ENCODE results near the gene STAP2. TPM values are rescaled to one million over a fixed set of nuclear protein-coding genes. Genes with fewer than 3 reads are reported as not detected.

STAP2 gene
- total and polyA plus RNA-seq, 9 of the 15 experiments (the other 6 are each of a cell fraction or from before 2014, with no cell fraction given), result 1.2 to 9.8 (median 4.5) TPM

DNA sequence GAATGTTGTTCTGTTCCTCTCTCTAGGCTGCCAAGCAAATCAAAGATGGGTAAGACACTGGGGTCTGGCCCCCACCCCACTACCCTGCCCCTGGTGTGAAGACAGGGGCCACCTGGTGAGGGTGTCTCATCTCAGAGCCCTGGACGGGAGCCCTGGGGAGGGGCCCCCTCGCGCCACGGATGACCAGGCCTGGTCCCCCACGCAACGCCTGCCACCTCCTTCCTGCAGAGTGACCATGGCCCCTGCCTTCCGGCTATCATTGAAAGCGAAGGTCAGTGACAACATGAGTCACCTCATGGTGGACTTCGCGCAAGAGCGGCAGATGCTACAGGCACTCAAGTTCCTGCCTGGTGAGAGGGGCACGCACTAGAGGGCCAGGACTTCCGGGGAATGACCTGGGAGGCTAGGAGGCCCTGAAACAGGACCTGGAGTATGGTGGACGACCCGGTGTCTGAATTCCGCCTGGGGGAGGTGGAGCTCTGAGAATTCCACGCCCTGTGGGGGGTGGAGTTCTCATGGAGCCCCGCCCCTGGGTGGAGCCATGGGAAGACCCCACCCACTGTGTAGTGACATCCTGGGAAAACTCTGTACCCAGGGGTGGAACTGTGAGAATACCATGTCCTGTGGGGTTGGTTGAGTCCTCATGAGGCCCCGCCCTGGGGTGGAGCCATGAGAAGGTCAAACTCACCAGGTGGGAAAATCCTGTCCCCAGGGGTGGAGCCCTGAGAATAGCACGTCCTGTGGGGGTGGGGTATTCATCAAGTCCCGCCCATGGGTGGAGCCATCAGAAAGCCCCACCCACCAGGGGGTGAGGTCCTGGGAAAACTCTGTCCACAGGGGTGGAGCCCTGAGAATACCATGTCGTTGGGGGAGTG is 28.1 kb downstream of the STAP2 start (continued):
- TF ChIP-seq RUNX1 (IDR thresholded peaks at IDR 0.05; ENCODE audit: low read depth) (no peak), ZNF699 (CRISPR knock-in tag; IDR thresholded peaks at IDR 0.05; ENCODE audit: insufficient replicate concordance) (no peak), SRSF7 (optimal IDR thresholded peaks at IDR 0.05; ENCODE audit: low read depth, low read length) (no peak), MTA1 (IDR thresholded peaks at IDR 0.05; ENCODE audit: borderline replicate concordance) (no peak), THRAP3 (IDR thresholded peaks at IDR 0.05; ENCODE audit: borderline replicate concordance) (no peak), HEY1 (CRISPR knock-in tag; IDR thresholded peaks at IDR 0.05; ENCODE audit: borderline replicate concordance) (no peak), ZNF143 (CRISPR knock-in tag; IDR thresholded peaks at IDR 0.05) (no peak), ZNF75A (CRISPR knock-in tag; IDR thresholded peaks at IDR 0.05) (peak; percentile 78), JUN (IDR thresholded peaks at IDR 0.05; ENCODE audit: borderline replicate concordance, low read depth, low read length) (peak; percentile 67; the same call in 1 of the 2 replicates), JUN (CRISPR knock-in tag; IDR thresholded peaks at IDR 0.05; ENCODE audit: borderline replicate concordance) (peak; percentile 47; the same call in 1 of the 2 replicates), ZNF644 (tag; IDR thresholded peaks at IDR 0.05; ENCODE audit: low read depth) (no peak), ZNF79 (CRISPR knock-in tag; IDR thresholded peaks at IDR 0.05; ENCODE audit: low read depth) (no peak), ZNF12 (CRISPR knock-in tag; IDR thresholded peaks at IDR 0.05) (no peak), POU5F1 (IDR thresholded peaks at IDR 0.05; ENCODE audit: borderline replicate concordance, low read depth, low read length, partially characterized antibody) (no peak)
- TF ChIP-seq, protein P1, sequence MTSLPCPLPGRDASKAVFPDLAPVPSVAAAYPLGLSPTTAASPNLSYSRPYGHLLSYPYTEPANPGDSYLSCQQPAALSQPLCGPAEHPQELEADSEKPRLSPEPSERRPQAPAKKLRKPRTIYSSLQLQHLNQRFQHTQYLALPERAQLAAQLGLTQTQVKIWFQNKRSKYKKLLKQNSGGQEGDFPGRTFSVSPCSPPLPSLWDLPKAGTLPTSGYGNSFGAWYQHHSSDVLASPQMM (CRISPR knock-in tag; IDR thresholded peaks at IDR 0.05), result no peak
- TF ChIP-seq, protein P2, sequence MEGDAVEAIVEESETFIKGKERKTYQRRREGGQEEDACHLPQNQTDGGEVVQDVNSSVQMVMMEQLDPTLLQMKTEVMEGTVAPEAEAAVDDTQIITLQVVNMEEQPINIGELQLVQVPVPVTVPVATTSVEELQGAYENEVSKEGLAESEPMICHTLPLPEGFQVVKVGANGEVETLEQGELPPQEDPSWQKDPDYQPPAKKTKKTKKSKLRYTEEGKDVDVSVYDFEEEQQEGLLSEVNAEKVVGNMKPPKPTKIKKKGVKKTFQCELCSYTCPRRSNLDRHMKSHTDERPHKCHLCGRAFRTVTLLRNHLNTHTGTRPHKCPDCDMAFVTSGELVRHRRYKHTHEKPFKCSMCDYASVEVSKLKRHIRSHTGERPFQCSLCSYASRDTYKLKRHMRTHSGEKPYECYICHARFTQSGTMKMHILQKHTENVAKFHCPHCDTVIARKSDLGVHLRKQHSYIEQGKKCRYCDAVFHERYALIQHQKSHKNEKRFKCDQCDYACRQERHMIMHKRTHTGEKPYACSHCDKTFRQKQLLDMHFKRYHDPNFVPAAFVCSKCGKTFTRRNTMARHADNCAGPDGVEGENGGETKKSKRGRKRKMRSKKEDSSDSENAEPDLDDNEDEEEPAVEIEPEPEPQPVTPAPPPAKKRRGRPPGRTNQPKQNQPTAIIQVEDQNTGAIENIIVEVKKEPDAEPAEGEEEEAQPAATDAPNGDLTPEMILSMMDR (IDR thresholded peaks at IDR 0.05 in 2 of 3, conservative IDR thresholded peaks at IDR 0.05 in 1 of 3; ENCODE audit: insufficient read depth in 2 of 3, low read depth in 1 of 3, low read length in 3 of 3), result no peak
- TF ChIP-seq, protein P3, sequence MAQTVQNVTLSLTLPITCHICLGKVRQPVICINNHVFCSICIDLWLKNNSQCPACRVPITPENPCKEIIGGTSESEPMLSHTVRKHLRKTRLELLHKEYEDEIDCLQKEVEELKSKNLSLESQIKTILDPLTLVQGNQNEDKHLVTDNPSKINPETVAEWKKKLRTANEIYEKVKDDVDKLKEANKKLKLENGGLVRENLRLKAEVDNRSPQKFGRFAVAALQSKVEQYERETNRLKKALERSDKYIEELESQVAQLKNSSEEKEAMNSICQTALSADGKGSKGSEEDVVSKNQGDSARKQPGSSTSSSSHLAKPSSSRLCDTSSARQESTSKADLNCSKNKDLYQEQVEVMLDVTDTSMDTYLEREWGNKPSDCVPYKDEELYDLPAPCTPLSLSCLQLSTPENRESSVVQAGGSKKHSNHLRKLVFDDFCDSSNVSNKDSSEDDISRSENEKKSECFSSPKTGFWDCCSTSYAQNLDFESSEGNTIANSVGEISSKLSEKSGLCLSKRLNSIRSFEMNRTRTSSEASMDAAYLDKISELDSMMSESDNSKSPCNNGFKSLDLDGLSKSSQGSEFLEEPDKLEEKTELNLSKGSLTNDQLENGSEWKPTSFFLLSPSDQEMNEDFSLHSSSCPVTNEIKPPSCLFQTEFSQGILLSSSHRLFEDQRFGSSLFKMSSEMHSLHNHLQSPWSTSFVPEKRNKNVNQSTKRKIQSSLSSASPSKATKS (CRISPR knock-in tag; IDR thresholded peaks at IDR 0.05), result no peak
- TF ChIP-seq, protein P4, sequence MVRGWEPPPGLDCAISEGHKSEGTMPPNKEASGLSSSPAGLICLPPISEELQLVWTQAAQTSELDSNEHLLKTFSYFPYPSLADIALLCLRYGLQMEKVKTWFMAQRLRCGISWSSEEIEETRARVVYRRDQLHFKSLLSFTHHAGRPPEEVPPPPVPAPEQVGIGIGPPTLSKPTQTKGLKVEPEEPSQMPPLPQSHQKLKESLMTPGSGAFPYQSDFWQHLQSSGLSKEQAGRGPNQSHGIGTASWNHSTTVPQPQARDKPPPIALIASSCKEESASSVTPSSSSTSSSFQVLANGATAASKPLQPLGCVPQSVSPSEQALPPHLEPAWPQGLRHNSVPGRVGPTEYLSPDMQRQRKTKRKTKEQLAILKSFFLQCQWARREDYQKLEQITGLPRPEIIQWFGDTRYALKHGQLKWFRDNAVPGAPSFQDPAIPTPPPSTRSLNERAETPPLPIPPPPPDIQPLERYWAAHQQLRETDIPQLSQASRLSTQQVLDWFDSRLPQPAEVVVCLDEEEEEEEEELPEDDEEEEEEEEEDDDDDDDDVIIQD (CRISPR knock-in tag; IDR thresholded peaks at IDR 0.05), result no peak
- TF ChIP-seq, protein P5, sequence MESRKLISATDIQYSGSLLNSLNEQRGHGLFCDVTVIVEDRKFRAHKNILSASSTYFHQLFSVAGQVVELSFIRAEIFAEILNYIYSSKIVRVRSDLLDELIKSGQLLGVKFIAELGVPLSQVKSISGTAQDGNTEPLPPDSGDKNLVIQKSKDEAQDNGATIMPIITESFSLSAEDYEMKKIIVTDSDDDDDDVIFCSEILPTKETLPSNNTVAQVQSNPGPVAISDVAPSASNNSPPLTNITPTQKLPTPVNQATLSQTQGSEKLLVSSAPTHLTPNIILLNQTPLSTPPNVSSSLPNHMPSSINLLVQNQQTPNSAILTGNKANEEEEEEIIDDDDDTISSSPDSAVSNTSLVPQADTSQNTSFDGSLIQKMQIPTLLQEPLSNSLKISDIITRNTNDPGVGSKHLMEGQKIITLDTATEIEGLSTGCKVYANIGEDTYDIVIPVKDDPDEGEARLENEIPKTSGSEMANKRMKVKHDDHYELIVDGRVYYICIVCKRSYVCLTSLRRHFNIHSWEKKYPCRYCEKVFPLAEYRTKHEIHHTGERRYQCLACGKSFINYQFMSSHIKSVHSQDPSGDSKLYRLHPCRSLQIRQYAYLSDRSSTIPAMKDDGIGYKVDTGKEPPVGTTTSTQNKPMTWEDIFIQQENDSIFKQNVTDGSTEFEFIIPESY (CRISPR knock-in tag; IDR thresholded peaks at IDR 0.05), result peak; percentile 75; the same call in 1 of the 2 replicates
